SK-N-MC (cell line): ENCODE measurements around the gene ENO3.

Experiments used
- EZH2 ChIP-seq: fragments of 200-600 bp; sonication (generic); IDR thresholded peaks from one replicate; pipeline ENCODE4 v1.6.1; 2017; ENCODE audit warnings: antibody characterized with exemption
- FOXP2 ChIP-seq: optimal IDR thresholded peaks from 2 replicates; pipeline ENCODE3; 2011; ENCODE audit warnings: mild to moderate bottlenecking, moderate library complexity; ENCODE audit not compliant: insufficient read depth; ENCODE audit errors: extremely low read length, control extremely low read depth
- POLR2AphosphoS5 ChIP-seq: IDR thresholded peaks from 2 replicates; pipeline ENCODE4 v1.6.1; 2012; ENCODE audit warnings: mild to moderate bottlenecking, low read depth, low read length, borderline replicate concordance

DNA sequence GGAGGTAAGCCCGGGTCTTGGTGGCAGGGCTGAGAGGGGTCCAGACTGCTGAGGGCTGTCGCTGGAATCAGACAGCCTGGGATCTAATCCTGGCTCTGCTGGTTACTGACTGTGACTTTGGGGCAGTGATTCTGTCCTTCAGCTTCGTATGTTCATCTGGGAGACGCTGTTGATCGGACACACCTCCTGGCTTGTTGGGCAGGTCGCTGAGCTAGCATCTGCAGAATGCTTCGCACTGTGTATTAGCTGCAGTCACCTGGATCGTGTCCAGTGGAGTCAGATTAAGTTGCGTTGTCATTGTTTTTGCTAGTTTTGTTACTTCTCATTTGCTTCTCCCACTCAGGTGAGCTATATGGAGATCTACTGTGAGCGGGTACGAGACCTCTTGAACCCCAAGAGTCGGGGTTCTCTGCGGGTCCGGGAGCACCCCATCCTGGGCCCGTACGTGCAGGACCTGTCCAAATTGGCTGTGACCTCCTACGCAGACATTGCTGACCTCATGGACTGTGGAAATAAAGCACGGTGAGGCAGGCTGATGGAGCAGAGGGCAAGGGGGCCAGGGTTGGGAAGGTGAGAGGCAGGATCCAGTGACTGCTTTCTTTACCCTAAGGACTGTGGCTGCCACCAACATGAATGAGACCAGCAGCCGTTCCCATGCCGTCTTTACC lies 51.3 kb downstream of the ENO3 start:
- no peak for TF ChIP-seq EZH2
- no peak for TF ChIP-seq POLR2AphosphoS5
- TF ChIP-seq FOXP2 = no peak
